Measurements from ENCODE around the gene CNTNAP5. TPM values are rescaled to one million over a fixed set of nuclear protein-coding genes. Genes with fewer than 3 reads are reported as not detected.

The CNTNAP5 gene
- total RNA-seq, 1 donor from 2014 or later: not detected

GRCh38 chr2:124763611-124764010, 738.5 kb downstream of the CNTNAP5 start:
- H3K36me3 Mint-ChIP-seq (ENCODE audit: unreplicated experiment): no peaks in the 10 kb centered on the region
- no peaks in the 10 kb centered on the region for H3K4me1 Mint-ChIP-seq (ENCODE audit: unreplicated experiment)
- no peak for TF ChIP-seq CTCF (IDR thresholded peaks at IDR 0.05)
- H3K27me3 Mint-ChIP-seq (ENCODE audit: unreplicated experiment): no peaks in the 10 kb centered on the region
- H3K4me3 Mint-ChIP-seq (ENCODE audit: unreplicated experiment): no peak overlapping the region
- DNase-seq (ENCODE audit: extremely low spot score, unreplicated experiment): no peak
- H3K9me3 Mint-ChIP-seq (ENCODE audit: unreplicated experiment): peaks cover 30% of the 10 kb centered on the region
- H3K27ac Mint-ChIP-seq (ENCODE audit: unreplicated experiment): no peak overlapping the region

GRCh38 chr2:124774781-124775180, 749.7 kb downstream of the CNTNAP5 start:
- no peaks in the 10 kb centered on the region for H3K4me1 Mint-ChIP-seq (ENCODE audit: unreplicated experiment)
- H3K4me3 Mint-ChIP-seq (ENCODE audit: unreplicated experiment): no peak overlapping the region
- peaks cover 27% of the 10 kb centered on the region for H3K9me3 Mint-ChIP-seq (ENCODE audit: unreplicated experiment)
- no peak overlapping the region for H3K27ac Mint-ChIP-seq (ENCODE audit: unreplicated experiment)
- H3K27me3 Mint-ChIP-seq (ENCODE audit: unreplicated experiment): no peaks in the 10 kb centered on the region
- H3K36me3 Mint-ChIP-seq (ENCODE audit: unreplicated experiment): no peaks in the 10 kb centered on the region
- TF ChIP-seq CTCF (IDR thresholded peaks at IDR 0.05): no peak
- DNase-seq (ENCODE audit: extremely low spot score, unreplicated experiment): no peak

- Mint-ChIP-seq H3K27me3 (ENCODE audit: unreplicated experiment) (no peaks in the 10 kb centered on the region), H3K27ac (ENCODE audit: unreplicated experiment) (no peak overlapping the region), H3K4me1 (ENCODE audit: unreplicated experiment) (no peaks in the 10 kb centered on the region), H3K36me3 (ENCODE audit: unreplicated experiment) (no peaks in the 10 kb centered on the region), H3K4me3 (ENCODE audit: unreplicated experiment) (no peak overlapping the region), H3K9me3 (ENCODE audit: unreplicated experiment) (peaks cover 27% of the 10 kb centered on the region)
- TF ChIP-seq CTCF (IDR thresholded peaks at IDR 0.05): no peak
- no peak for DNase-seq (ENCODE audit: extremely low spot score, unreplicated experiment)
Measured at GRCh38 chr2:124776332-124776731, 751.2 kb downstream of the CNTNAP5 start.

- H3K4me1 Mint-ChIP-seq (ENCODE audit: unreplicated experiment): no peaks in the 10 kb centered on the region
- H3K9me3 Mint-ChIP-seq (ENCODE audit: unreplicated experiment): peaks cover 31% of the 10 kb centered on the region
- no peak for DNase-seq (ENCODE audit: extremely low spot score, unreplicated experiment)
- no peak overlapping the region for H3K4me3 Mint-ChIP-seq (ENCODE audit: unreplicated experiment)
- no peak for TF ChIP-seq CTCF (IDR thresholded peaks at IDR 0.05)
- H3K36me3 Mint-ChIP-seq (ENCODE audit: unreplicated experiment): no peaks in the 10 kb centered on the region
- no peak overlapping the region for H3K27ac Mint-ChIP-seq (ENCODE audit: unreplicated experiment)
- H3K27me3 Mint-ChIP-seq (ENCODE audit: unreplicated experiment): no peaks in the 10 kb centered on the region
Measured at GRCh38 chr2:124778076-124778475, 753.0 kb downstream of the CNTNAP5 start.

GRCh38 chr2:124796647-124797046, 771.6 kb downstream of the CNTNAP5 start:
- Mint-ChIP-seq H3K36me3 (ENCODE audit: unreplicated experiment) (no peaks in the 10 kb centered on the region), H3K27ac (ENCODE audit: unreplicated experiment) (no peak overlapping the region), H3K4me3 (ENCODE audit: unreplicated experiment) (no peak overlapping the region), H3K4me1 (ENCODE audit: unreplicated experiment) (no peaks in the 10 kb centered on the region), H3K27me3 (ENCODE audit: unreplicated experiment) (no peaks in the 10 kb centered on the region), H3K9me3 (ENCODE audit: unreplicated experiment) (peaks cover 7% of the 10 kb centered on the region)
- TF ChIP-seq CTCF (IDR thresholded peaks at IDR 0.05): no peak
- no peak for DNase-seq (ENCODE audit: extremely low spot score, unreplicated experiment)
